HG03039 (cell line): ENCODE data around the gene PAK4.
"Not testable (repeated sequence)": the region's sequence is repeated elsewhere in the genome, so short reads cannot be mapped to it uniquely, and the experiment has no call there.

Source experiments
- ATAC-seq: cut with Tn5 transposase; IDR thresholded peaks from one replicate; pipeline ENCODE4 v1.9.1; 2021; ENCODE audit warnings: mild to moderate bottlenecking, moderate library complexity; ENCODE audit not compliant: unreplicated experiment

PAK4 gene

GRCh38 chr19:39200066-39200802 lies 74.6 kb downstream of the PAK4 start:
- ATAC-seq, result no peak

- ATAC-seq, result no peak
Observed at GRCh38 chr19:39200803-39201115, 75.2 kb downstream of the PAK4 start.

GRCh38 chr19:39202998-39203355 lies 77.4 kb downstream of the PAK4 start:
- ATAC-seq, result no peak

GRCh38 chr19:39203372-39204341 lies 78.1 kb downstream of the PAK4 start, which contains the start of gene SYCN:
Gene SYCN (minus strand): TSS chr19:39204263. CDS start chr19:39204254, 9 bp downstream.
- no peak for ATAC-seq

- ATAC-seq, result no peak
Observed at GRCh38 chr19:39205449-39205764, 79.8 kb downstream of the PAK4 start.

GRCh38 chr19:39206122-39206521 lies 80.5 kb downstream of the PAK4 start:
- no peak for ATAC-seq

GRCh38 chr19:39207293-39207836 lies 81.8 kb downstream of the PAK4 start:
- no peak for ATAC-seq

GRCh38 chr19:39208175-39208795 lies 82.7 kb downstream of the PAK4 start:
- no peak for ATAC-seq

GRCh38 chr19:39209196-39209595 lies 83.6 kb downstream of the PAK4 start:
- no peak for ATAC-seq

- ATAC-seq, result no peak
Observed at GRCh38 chr19:39211731-39212374, 86.3 kb downstream of the PAK4 start.

- no peak for ATAC-seq
Observed at GRCh38 chr19:39212375-39212742, 86.8 kb downstream of the PAK4 start.

- not testable (repeated sequence) for ATAC-seq
Observed at GRCh38 chr19:39215323-39215722, 89.7 kb downstream of the PAK4 start.

- ATAC-seq, result no peak
Observed at GRCh38 chr19:39217094-39217493, 91.5 kb downstream of the PAK4 start.

- ATAC-seq, result no peak
Observed at GRCh38 chr19:39218230-39219007, 92.8 kb downstream of the PAK4 start.

GRCh38 chr19:39219108-39219507 lies 93.5 kb downstream of the PAK4 start:
- not testable (repeated sequence) for ATAC-seq

GRCh38 chr19:39223703-39224279 lies 98.2 kb downstream of the PAK4 start:
- no peak for ATAC-seq

GRCh38 chr19:39224910-39225309 lies 99.3 kb downstream of the PAK4 start:
- no peak for ATAC-seq
